Panc1 (cell line): ENCODE results near the gene PREP. TPM values are rescaled to one million over a fixed set of nuclear protein-coding genes. Genes with fewer than 3 reads are reported as not detected.

Source experiments
- ATAC-seq: fragments of 200-7000 bp; cut with Tn5 transposase; 2 replicates; pipeline ENCODE4 v1.9.1; 2020; ENCODE audit warnings: mild to moderate bottlenecking, moderate library complexity
- BruUV-seq: library from RNA; stranded (reverse); fragments of 400-500 nt; replicated peaks from 2 replicates; lab custom pipeline; 2021; lab: Mats Ljungman, UMichigan
- CTCF ChIA-PET: fragments of 300-600 bp; sonication (Branson Sonifier 250); formaldehyde crosslinking; loops from one replicate; lab custom pipeline; 2022; ENCODE audit warnings: antibody characterized with exemption; lab: Charles Lee
- POLR2A ChIA-PET: fragments of 300-600 bp; sonication (Branson Sonifier 250); formaldehyde crosslinking; loops from one replicate; lab custom pipeline; 2022; ENCODE audit warnings: antibody characterized with exemption; lab: Charles Lee
- DNase-seq: peaks from one replicate; pipeline ENCODE4 v3.0.0-alpha.2; 2010; ENCODE audit warnings: low read depth, low spot score
- H3K27ac ChIP-seq: 2 replicates; pipeline ENCODE4 v1.5.1; 2011; ENCODE audit warnings: mild to moderate bottlenecking, low read length, inconsistent platforms
- H3K27me3 ChIP-seq: fragments of 200-500 bp; sonication (Bioruptor generic); 2 replicates; pipeline ENCODE4 v1.6.0; 2014; ENCODE audit warnings: low read length, inconsistent platforms; ENCODE audit not compliant: control insufficient read depth, insufficient read depth
- H3K36me3 ChIP-seq: fragments of 200-500 bp; sonication (Bioruptor generic); 2 replicates; pipeline ENCODE4 v1.5.1; 2014; ENCODE audit warnings: inconsistent platforms, mild to moderate bottlenecking, low read length, moderate library complexity; ENCODE audit not compliant: control insufficient read depth, insufficient read depth
- H3K4me1 ChIP-seq: 2 replicates; pipeline ENCODE4 v1.5.1; 2011; ENCODE audit warnings: inconsistent platforms, mild to moderate bottlenecking, low read length, moderate library complexity; ENCODE audit not compliant: control insufficient read depth, insufficient read depth
- H3K4me3 ChIP-seq, 2 experiments: 2 replicates each; pipeline ENCODE4 v1.5.1; 2011 to 2012; ENCODE audit warnings: low read depth in 2 of 2, low read length in 2 of 2, mild to moderate bottlenecking in 2 of 2, inconsistent platforms in 1 of 2, moderate library complexity in 1 of 2
- H3K9me3 ChIP-seq: fragments of 200-500 bp; sonication (Bioruptor generic); 2 replicates; pipeline ENCODE4 v1.5.1; 2014; ENCODE audit warnings: low read depth, mild to moderate bottlenecking, inconsistent platforms, low read length, moderate library complexity; ENCODE audit not compliant: control insufficient read depth, insufficient read depth
- POLR2AphosphoS5 ChIP-seq: IDR thresholded peaks from 2 replicates; pipeline ENCODE4 v1.6.1; 2012; ENCODE audit warnings: mild to moderate bottlenecking, low read depth, low read length, moderate library complexity
- SIN3A ChIP-seq: IDR thresholded peaks from 2 replicates; pipeline ENCODE4 v1.6.1; 2012; ENCODE audit warnings: low read depth, mild to moderate bottlenecking, low read length, moderate library complexity, borderline replicate concordance; ENCODE audit not compliant: insufficient read depth
- TCF7L2 ChIP-seq: IDR thresholded peaks from 2 replicates; pipeline ENCODE4 v1.6.1; 2011; ENCODE audit warnings: mild to moderate bottlenecking, low read depth, low read length, inconsistent platforms
- in situ Hi-C: cut with HindIII; loops from 2 replicates; pipeline ENCODE4 v1.10.0; 2016; ENCODE audit warnings: low sequenced_read_pairs, low pct_unique_long_range_greater_than_20kb
- intact Hi-C: fragments of 100-400 bp; cut with micrococcal nuclease; formaldehyde crosslinking; loops from one replicate; pipeline ENCODE4 v1.10.0; 2022; ENCODE audit not compliant: unreplicated experiment
- total RNA-seq: library from RNA; stranded (reverse); gene quantifications from one replicate; pipeline ENCODE4 v1.2.1, GENCODE V29; 2021; ENCODE audit not compliant: unreplicated experiment
- TF ChIP-seq, protein P1 (sequence below), 2 experiments: IDR thresholded peaks; 2 replicates each; pipeline ENCODE4 v1.6.1; 2011 to 2012; ENCODE audit warnings: low read depth in 2 of 2, control low read depth in 1 of 2, low read length in 1 of 2, mild to moderate bottlenecking in 1 of 2, moderate library complexity in 1 of 2; ENCODE audit not compliant: insufficient read depth in 1 of 2
- TF ChIP-seq, protein P2 (sequence below): fragments of 450-650 bp; IDR thresholded peaks from 2 replicates; pipeline ENCODE4 v1.5.1; 2017; ENCODE audit warnings: mild to moderate bottlenecking

The PREP gene
- total RNA-seq, 1 experiment from 2014 or later, result 50.4 TPM

DNA sequence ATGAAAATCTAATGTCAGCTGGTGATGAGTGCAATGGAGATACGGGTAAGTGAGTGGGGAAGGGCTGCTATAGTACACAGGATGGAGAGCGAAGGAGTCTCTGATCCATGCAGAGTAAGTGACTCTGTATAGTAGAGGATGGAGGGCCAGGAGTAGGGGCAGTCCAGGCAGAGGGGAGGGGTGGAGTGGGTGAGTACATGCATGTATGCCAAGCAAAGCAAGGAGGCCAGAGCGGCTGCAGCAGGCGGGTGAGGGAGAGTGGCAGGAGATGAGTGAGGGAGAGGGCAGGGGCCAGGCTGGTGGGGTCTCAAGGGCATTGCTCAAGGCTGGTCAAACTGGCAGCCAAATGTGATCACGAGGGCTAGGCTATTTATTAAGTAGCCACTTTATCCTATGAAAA lies 94.0 kb downstream of the PREP start:
- CTCF ChIA-PET, result no interaction called here
- no TSS peak for BruUV-seq
- no peak overlapping the region for H3K27ac ChIP-seq
- H3K36me3 ChIP-seq, result peaks cover 2% of the 10 kb centered on the region; the same call in 1 of the 2 replicates
- in situ Hi-C loops, result no loop called here
- H3K9me3 ChIP-seq, result no peaks in the 10 kb centered on the region
- POLR2A ChIA-PET, result no interaction called here
- no peak overlapping the region for H3K4me3 ChIP-seq
- no peaks in the 10 kb centered on the region for H3K27me3 ChIP-seq
- TF ChIP-seq TCF7L2, result no peak
- TF ChIP-seq, protein P1, sequence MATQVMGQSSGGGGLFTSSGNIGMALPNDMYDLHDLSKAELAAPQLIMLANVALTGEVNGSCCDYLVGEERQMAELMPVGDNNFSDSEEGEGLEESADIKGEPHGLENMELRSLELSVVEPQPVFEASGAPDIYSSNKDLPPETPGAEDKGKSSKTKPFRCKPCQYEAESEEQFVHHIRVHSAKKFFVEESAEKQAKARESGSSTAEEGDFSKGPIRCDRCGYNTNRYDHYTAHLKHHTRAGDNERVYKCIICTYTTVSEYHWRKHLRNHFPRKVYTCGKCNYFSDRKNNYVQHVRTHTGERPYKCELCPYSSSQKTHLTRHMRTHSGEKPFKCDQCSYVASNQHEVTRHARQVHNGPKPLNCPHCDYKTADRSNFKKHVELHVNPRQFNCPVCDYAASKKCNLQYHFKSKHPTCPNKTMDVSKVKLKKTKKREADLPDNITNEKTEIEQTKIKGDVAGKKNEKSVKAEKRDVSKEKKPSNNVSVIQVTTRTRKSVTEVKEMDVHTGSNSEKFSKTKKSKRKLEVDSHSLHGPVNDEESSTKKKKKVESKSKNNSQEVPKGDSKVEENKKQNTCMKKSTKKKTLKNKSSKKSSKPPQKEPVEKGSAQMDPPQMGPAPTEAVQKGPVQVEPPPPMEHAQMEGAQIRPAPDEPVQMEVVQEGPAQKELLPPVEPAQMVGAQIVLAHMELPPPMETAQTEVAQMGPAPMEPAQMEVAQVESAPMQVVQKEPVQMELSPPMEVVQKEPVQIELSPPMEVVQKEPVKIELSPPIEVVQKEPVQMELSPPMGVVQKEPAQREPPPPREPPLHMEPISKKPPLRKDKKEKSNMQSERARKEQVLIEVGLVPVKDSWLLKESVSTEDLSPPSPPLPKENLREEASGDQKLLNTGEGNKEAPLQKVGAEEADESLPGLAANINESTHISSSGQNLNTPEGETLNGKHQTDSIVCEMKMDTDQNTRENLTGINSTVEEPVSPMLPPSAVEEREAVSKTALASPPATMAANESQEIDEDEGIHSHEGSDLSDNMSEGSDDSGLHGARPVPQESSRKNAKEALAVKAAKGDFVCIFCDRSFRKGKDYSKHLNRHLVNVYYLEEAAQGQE (IDR thresholded peaks at IDR 0.05; ENCODE audit: insufficient read depth in 1 of 2, low read depth in 2 of 2, low read length in 1 of 2), result no peak
- TF ChIP-seq SIN3A, result no peak
- TF ChIP-seq, protein P2, sequence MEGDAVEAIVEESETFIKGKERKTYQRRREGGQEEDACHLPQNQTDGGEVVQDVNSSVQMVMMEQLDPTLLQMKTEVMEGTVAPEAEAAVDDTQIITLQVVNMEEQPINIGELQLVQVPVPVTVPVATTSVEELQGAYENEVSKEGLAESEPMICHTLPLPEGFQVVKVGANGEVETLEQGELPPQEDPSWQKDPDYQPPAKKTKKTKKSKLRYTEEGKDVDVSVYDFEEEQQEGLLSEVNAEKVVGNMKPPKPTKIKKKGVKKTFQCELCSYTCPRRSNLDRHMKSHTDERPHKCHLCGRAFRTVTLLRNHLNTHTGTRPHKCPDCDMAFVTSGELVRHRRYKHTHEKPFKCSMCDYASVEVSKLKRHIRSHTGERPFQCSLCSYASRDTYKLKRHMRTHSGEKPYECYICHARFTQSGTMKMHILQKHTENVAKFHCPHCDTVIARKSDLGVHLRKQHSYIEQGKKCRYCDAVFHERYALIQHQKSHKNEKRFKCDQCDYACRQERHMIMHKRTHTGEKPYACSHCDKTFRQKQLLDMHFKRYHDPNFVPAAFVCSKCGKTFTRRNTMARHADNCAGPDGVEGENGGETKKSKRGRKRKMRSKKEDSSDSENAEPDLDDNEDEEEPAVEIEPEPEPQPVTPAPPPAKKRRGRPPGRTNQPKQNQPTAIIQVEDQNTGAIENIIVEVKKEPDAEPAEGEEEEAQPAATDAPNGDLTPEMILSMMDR, result no peak
- TF ChIP-seq POLR2AphosphoS5, result no peak
- no peaks in the 10 kb centered on the region for H3K4me1 ChIP-seq
- DNase-seq (no peak), ATAC-seq (no peak)
- intact Hi-C loops, result no loop called here

GRCh38 chr6:105305521-105305920 lies 97.4 kb downstream of the PREP start:
- DNase-seq (no peak), ATAC-seq (no peak)
- in situ Hi-C loops (no loop called here), intact Hi-C loops (no loop called here)
- POLR2A ChIA-PET, result interaction anchor here (0.6 kb wide), 1 partner anchor 23 kb away, joined by 3 read pairs; no protein-coding TSS in a partner anchor
- Histone ChIP-seq H3K4me1 (no peaks in the 10 kb centered on the region), H3K9me3 (no peaks in the 10 kb centered on the region), H3K27ac (no peak overlapping the region), H3K27me3 (no peaks in the 10 kb centered on the region), H3K4me3 (no peak overlapping the region), H3K36me3 (no peaks in the 10 kb centered on the region)
- no TSS peak for BruUV-seq
- CTCF ChIA-PET, result no interaction called here
- no peak for TF ChIP-seq TCF7L2
- TF ChIP-seq, protein P1 (IDR thresholded peaks at IDR 0.05; ENCODE audit: insufficient read depth in 1 of 2, low read depth in 2 of 2, low read length in 1 of 2), result no peak
- no peak for TF ChIP-seq POLR2AphosphoS5
- TF ChIP-seq SIN3A, result no peak
- TF ChIP-seq, protein P2, result no peak
